HepG2 (cell line): ENCODE results near the gene SKP1.

Experiments used
- BRF2 ChIP-seq: sonication (generic); formaldehyde crosslinking; IDR thresholded peaks from 2 replicates; pipeline ENCODE4 v1.8.1; 2022; ENCODE audit warnings: mild to moderate bottlenecking, missing genetic modification reagents
- EP300 ChIP-seq, 3 experiments: sonication (generic) in 1 of 3; formaldehyde crosslinking in 1 of 3; IDR thresholded peaks; 2 replicates each; pipeline versions ENCODE4 v1.5.1 to v1.6.1; 2011 to 2020; ENCODE audit warnings: low read depth in 2 of 3, low read length in 2 of 3, borderline replicate concordance in 1 of 3, improper control_type of control experiment in 1 of 3, mild to moderate bottlenecking in 1 of 3, missing genetic modification reagents in 1 of 3, moderate library complexity in 1 of 3
- NFIC ChIP-seq: IDR thresholded peaks from 2 replicates; pipeline ENCODE4 v1.6.1; 2012; ENCODE audit warnings: mild to moderate bottlenecking, low read length, inconsistent platforms
- POLR2A ChIP-seq, 2 experiments: IDR thresholded peaks; 2 replicates each; pipeline ENCODE4 v1.6.1; 2011; ENCODE audit warnings: low read depth in 2 of 2, low read length in 2 of 2, mild to moderate bottlenecking in 1 of 2, moderate library complexity in 1 of 2; ENCODE audit not compliant: insufficient read depth in 1 of 2
- POLR2G ChIP-seq: fragments of 200-400 bp; formaldehyde crosslinking; IDR thresholded peaks from 2 replicates; pipeline ENCODE4 v1.6.1; 2018; ENCODE audit warnings: mild to moderate bottlenecking, low read depth, low read length, moderate library complexity
- SP1 ChIP-seq, 2 experiments: fragments of 450-650 bp in 1 of 2; sonication (generic) in 1 of 2; formaldehyde crosslinking in 1 of 2; IDR thresholded peaks; 2 replicates each; pipeline versions ENCODE4 v1.4.0 to v1.6.1; 2016 to 2020; ENCODE audit warnings: missing genetic modification reagents in 1 of 2
- ZNF3 ChIP-seq: IDR thresholded peaks from 2 replicates; pipeline ENCODE4 v1.7.0; 2017; ENCODE audit warnings: inconsistent platforms

- TF ChIP-seq NFIC (no peak), POLR2A (IDR thresholded peaks at IDR 0.05; ENCODE audit: insufficient read depth in 1 of 2, low read depth in 2 of 2, low read length in 2 of 2) (no peak), POLR2G (no peak), EP300 (IDR thresholded peaks at IDR 0.05; ENCODE audit: low read depth in 2 of 2, low read length in 2 of 2) (no peak), EP300 (CRISPR knock-in tag; IDR thresholded peaks at IDR 0.05; ENCODE audit: borderline replicate concordance) (no peak), SP1 (IDR thresholded peaks at IDR 0.05) (no peak), SP1 (CRISPR knock-in tag; IDR thresholded peaks at IDR 0.05) (no peak), BRF2 (CRISPR knock-in tag) (no peak), ZNF3 (CRISPR knock-in tag) (no peak)
Measured at GRCh38 chr5:134136771-134137170, 40.0 kb downstream of the SKP1 start.
